HG02571 (cell line): ENCODE results near the gene RIOK2.
"Not testable (repeated sequence)": the region's sequence is repeated elsewhere in the genome, so short reads cannot be mapped to it uniquely, and the experiment has no call there.

Experiments
- ATAC-seq: cut with Tn5 transposase; IDR thresholded peaks from one replicate; pipeline ENCODE4 v1.9.1; 2021; ENCODE audit warnings: mild to moderate bottlenecking, moderate library complexity; ENCODE audit not compliant: unreplicated experiment

RIOK2 gene

DNA sequence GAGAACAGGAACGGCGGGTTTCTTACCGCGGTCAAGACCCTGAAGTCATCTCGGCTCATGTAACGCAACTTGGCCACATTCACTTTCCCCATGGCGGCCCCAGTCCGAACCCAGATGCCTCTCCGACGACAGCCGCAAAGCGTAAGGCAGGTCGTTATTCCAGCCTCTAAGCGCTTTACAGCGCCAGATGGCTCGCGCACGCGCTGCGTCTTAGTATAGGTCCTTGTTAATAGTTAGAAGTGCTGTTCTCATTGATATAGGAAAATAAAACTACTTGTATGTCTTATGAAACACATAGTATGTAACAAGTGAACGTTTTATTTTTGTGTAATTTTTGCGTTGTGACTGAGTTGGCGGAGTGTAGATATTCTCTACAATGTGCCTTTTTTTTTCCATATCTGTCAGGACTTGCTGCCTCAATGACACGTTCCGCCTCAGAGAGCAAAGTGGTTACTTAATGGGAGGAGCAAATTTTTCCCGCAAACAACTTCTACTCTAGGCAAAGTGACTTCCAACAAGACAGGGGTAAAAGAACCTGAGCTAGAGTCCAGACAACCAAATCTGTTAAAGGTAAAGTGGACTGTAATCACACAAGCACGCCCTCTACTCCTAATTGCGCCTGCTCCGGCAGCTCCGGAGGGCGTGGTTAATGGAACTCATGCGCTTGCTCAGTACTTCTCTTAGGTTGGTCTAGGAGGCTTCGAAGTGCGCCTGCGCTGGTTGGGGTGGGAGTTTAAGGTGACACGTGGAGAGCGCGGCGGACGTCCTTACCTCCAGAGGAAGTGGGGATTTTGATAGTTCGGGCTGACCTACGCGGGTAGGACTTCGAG, at the start of gene RIOK2:
TSS of gene RIOK2 (minus strand) at position 148 of the 830 bp plus-strand sequence. CDS start at position 92, 56 bp downstream.
- ATAC-seq = peak; percentile 91

DNA sequence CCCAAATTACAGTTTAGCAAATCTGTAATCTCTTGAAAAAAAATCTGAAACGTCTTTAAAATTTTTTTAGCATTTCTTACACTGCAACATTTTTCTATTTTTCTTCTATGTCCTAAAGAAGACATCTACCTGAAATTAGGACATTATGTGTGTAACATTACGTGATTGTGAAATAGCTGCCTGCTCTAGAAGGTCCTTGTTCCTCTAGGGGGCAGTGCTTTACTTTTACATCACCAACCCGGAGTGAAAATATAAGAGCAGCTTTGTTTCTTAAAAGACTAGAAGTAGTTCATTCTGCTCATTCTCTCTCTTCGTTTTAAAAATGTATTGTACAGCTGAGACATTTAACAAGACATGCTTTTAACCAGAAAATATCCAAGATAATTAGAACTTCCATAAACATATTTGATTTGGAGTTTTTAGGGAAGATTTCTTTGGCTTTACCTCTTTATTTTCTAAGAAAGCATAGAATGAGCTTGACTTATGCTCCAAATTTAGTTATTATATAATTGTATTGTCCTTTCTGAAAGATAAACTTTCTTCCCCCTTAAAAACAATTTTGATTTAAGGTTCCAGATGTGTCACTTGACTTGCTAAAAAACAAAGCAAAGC, 48.1 kb upstream of the RIOK2 start:
- ATAC-seq = peak; percentile 69

DNA sequence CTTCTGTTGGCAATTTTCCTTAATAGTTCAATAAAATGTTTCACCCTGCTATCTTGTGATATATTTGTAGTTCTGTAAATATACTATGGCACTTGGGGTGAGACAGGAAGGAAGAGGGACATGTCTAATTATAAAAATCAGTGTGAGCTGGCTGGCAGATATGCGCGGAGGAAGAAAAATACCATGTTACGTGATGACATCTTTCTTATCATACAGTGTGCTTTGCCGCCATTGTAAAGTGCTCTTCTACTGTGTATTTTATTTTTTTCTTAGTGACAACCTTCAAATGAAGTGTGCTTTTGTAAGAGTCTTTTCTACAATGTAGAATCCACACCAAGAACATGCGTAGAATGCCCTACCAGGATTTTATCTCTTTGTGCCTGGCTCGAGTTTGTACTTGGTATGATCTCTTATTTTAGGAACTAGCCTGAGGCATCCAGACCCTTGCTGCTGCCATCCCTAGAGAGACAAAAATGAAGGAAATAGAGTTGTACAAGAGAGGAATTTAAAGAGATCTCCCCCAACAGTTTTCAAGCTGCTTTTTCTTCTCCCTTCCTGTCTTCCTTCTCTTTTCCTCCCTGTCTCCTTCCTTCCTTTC, 46.7 kb upstream of the RIOK2 start:
- no peak for ATAC-seq

GRCh38 chr5:97229196-97229595, 46.1 kb upstream of the RIOK2 start:
- no peak for ATAC-seq

DNA sequence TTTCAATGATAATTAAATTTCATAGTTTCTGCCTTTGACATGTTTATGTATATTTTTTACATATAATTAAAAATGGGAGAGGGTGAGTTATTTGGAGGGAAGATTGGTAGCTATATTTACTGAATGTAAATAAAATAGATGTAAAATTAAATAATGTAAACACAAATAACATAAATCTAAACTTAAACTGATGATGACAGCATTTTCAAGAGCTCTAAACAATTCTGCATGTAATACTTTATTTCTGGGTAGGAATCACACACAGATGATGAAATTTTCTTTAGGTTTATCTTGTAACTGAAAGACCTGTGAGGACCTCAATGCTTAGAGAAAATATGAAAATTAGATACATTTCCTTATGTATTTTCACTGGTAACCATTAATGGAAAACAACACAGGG, 42.2 kb upstream of the RIOK2 start:
- ATAC-seq = no peak

DNA sequence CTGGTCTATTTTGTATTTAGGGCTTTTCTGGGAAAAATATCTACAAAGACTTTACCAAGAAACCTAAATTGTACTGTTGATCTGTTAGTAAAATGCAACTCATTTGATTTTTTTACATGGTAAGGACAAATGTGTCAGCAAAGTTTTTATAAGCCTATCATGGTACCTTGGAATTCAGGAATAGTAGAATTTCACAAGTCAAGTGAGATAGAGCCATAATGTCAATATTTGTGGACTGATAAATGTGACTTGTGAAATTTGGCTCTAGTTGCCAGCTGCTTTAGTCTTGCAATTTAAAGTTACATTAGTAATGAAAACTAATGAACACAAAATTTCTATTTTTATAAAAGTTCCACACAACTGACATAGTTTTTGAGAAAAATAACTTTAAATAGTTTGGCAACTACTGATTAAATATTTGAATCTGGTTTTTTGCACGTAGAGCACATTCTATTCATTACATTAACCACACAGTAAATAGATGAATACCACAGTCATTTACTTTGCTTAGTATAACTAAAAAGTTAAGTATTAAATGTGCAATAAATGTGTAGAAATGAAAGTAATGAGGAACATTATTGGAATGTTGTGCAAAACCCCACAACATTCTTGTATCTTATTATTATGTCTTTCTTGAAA, 41.2 kb upstream of the RIOK2 start:
- ATAC-seq = no peak

DNA sequence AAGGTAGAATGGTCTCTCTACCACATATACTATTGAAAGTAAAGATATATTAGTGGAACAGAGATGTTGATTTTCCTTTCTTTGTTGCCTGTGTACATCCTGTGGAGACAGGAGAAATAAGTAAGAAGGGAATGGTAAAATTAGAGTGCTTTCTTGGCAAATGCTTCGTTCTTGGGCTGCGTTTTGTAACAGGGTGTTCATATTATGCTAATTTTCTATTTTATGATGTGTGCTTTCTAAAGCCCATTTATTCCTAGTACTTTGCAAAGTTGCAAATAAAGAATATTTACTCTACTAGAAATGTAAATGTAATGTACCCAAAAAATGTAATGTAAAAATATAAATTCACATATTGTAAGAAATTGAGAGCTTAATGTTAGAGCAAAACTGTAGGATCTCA, 40.5 kb upstream of the RIOK2 start:
- no peak for ATAC-seq

DNA sequence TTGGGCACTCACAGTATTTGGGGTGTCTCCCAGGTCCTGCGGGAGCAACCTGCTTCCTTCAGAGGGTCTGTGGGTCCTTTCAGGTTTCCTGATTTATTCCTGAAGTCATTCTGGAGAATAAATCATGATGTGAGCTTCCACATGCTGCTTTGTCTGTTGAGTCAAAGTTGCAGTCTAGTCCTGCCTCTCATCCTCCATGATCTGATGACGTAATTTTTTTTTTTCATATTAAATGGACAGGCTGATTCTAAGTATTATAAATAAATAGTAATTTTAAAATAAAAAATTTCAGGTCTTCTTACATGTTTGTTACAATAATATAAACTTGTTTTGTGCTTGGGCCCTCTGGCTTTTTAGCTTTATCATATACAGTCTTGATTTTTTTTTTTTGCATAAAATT, 26.3 kb upstream of the RIOK2 start:
- no peak for ATAC-seq

- ATAC-seq = no peak
Measured at GRCh38 chr5:97208714-97209113, 25.7 kb upstream of the RIOK2 start.

DNA sequence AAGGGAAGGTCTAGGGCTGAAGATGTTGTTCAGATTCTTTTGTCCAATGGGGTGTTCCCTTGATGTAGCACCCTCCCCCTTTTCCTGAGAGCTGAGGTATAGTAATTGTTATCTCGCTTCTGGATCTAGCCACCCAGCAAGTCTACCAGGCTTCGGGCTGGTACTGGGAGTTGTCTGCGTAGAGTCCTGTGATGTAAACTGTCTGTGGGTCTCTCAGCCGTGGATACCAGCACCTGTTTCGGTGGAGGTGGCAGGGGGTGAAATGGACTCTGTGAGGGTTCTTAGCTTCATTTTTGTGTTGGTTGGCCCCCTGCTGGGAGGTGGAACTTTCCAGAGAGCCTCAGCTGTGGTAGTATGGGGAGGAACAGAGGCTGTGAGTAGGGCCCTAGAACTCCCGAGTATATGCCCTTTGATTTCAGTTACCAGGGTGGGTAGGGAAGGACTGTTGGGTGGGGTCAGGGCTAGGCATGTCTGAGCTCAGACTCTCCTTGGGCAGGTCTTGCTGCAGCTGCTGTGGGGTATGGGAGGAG, 25.2 kb upstream of the RIOK2 start:
- no peak for ATAC-seq

- ATAC-seq = no peak
Measured at GRCh38 chr5:97194366-97194765, 11.3 kb upstream of the RIOK2 start.

- no peak for ATAC-seq
Measured at GRCh38 chr5:97193355-97193688, 10.3 kb upstream of the RIOK2 start.

DNA sequence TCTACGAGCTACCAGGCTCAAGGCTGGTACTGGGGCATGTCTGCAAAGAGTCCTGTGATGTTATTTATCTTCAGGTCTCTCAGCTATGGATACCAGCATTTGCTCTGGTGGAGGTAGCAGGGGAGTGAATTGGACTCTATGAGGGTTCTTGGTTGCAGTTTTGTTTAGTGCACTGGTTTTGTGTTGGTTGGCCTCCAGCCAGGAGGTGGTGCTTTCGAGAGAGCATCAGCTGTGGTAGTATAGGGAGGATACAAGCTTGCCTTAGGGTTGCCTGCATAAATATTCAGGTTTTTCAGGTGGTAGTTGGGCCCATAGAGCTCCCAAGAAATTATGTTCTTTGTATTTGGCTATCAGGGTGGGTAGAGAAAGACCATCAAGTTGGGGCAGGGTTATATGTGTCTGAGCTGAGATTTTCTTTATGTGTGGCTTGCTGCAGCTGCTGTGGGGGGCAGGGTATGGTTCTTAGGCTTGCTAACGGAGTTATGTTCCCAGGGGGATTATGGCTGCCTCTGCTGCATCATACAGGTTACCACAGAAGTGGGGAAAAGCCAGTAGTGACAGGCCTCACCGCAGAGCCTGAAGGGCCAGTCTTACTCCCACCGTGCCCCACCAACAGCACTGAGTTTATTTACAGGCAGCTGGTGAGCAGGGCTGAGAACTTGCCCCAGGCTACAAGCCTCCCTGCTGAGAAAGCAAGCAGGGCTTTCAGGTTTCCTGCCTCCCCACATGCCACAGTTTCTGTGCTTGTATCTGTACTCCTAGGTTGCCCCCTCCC, 9.7 kb upstream of the RIOK2 start:
- ATAC-seq = no peak

GRCh38 chr5:97191893-97192292, 8.8 kb upstream of the RIOK2 start:
- ATAC-seq = no peak

GRCh38 chr5:97189523-97189922, 6.5 kb upstream of the RIOK2 start:
- ATAC-seq = not testable (repeated sequence)

DNA sequence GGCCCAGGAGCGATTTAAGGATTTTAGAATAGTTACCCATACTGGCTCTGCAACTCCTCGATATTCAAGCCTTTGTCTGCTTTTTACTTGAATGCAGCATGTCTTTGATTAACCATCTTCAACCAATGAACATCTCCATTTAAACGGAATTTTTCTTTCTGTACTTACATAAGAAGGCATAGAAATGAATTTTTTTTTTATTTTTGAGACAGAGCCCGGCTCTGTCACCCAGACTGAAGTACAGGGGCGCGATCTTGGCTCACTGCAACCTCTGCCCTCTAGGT, 825 bp upstream of the RIOK2 start:
- ATAC-seq = no peak

GRCh38 chr5:97182571-97183099, 412 bp downstream of the RIOK2 start:
- no peak for ATAC-seq

GRCh38 chr5:97181856-97182545, 1.0 kb downstream of the RIOK2 start:
- no peak for ATAC-seq

- not testable (repeated sequence) for ATAC-seq
Measured at GRCh38 chr5:97179457-97179856, 3.6 kb downstream of the RIOK2 start.

DNA sequence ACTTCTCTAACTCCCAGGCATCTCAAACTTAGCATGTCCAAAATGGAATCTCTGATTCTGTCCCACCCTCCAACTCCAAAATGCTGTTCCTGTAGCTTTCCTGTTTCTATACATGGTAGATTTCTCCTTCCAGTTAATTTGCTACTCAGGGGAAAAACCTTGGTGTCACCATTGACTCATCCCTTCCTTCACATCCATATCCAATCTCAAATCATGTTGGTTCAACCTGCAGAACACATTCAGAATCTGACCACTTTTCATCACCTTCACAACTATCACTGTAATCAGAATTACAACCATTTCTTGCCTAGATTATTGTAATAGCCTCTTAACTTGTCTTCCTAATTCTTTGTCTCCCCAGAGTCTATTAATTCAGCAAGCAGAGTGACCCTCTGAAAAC, 10.8 kb downstream of the RIOK2 start:
- no peak for ATAC-seq
